Esophagus squamous epithelium (tissue), 4 donors: ENCODE data around the gene ARRB1.

ENCODE experiments used
- POLR2A ChIP-seq, 4 donors: fragments of 450-650 bp; IDR thresholded peaks; one replicate each; pipeline ENCODE4 v1.6.1; 2017; ENCODE audit warnings: antibody characterized with exemption in 4 of 4, mild to moderate bottlenecking in 4 of 4, moderate library complexity in 3 of 4
- TF ChIP-seq, protein P1 (sequence below), 6 experiments: fragments of 450-650 bp in 4 of 6; fragments of 200-600 bp in 2 of 6; sonication (generic) in 2 of 6; IDR thresholded peaks; one replicate each; pipeline ENCODE4 v1.5.1; 2016 to 2019; ENCODE audit warnings: antibody characterized with exemption in 6 of 6, mild to moderate bottlenecking in 4 of 6, moderate library complexity in 4 of 6

DNA sequence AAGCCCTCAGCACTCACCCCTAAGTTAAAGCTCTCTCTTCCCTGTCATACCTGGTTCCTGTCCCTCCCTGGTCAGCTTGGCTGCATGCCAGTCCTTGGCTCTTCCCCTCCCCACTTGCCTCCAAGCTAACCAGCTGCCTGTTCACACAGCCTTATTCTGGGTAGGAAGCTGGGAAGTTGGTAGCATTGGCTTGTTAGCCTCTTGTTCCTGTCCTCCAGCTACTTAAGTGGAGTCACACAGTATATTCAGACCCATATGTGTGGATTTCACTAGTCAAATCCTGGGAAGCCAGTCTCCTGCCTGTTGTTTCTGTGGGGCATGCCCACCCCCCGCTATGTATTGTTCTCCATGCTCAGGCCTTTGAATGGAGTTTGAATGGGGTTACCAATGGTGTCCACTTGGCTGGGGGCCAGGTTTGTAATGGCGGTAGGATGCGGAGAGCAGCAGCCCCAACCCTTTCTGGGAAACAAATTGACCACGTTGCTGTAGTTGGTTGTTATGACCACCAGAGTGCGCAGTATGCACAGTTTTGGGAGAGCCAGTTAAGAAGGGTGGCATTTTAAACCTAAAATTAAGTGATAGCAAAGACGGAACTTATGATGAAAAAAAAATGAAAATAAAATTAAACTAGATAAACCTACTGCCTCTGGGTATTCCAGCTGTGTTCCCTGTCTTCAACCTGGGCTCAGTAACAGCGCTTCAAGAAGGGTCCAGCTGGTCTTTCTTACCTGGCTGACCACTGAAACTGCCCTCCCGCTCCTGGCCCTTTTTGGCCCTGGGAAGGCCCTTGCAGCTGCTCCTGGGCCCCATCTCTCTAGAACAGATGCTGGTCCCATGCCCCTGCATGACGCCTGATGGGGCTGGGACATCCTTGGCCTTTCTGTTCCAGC lies 37.2 kb upstream of the ARRB1 start:
- TF ChIP-seq, protein P1, sequence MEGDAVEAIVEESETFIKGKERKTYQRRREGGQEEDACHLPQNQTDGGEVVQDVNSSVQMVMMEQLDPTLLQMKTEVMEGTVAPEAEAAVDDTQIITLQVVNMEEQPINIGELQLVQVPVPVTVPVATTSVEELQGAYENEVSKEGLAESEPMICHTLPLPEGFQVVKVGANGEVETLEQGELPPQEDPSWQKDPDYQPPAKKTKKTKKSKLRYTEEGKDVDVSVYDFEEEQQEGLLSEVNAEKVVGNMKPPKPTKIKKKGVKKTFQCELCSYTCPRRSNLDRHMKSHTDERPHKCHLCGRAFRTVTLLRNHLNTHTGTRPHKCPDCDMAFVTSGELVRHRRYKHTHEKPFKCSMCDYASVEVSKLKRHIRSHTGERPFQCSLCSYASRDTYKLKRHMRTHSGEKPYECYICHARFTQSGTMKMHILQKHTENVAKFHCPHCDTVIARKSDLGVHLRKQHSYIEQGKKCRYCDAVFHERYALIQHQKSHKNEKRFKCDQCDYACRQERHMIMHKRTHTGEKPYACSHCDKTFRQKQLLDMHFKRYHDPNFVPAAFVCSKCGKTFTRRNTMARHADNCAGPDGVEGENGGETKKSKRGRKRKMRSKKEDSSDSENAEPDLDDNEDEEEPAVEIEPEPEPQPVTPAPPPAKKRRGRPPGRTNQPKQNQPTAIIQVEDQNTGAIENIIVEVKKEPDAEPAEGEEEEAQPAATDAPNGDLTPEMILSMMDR (IDR thresholded peaks at IDR 0.05) = peak; percentile 55 to 85 (median 81)
- no peak for TF ChIP-seq POLR2A (IDR thresholded peaks at IDR 0.05)
